GM12891 (cell line): ENCODE data around the gene TMEM135.

ENCODE experiments used
- POLR2A ChIP-seq: IDR thresholded peaks from 2 replicates; pipeline ENCODE4 v1.6.1; 2011; ENCODE audit warnings: low read depth, low read length, control low read depth
- POLR2AphosphoS5 ChIP-seq: IDR thresholded peaks from 2 replicates; pipeline ENCODE4 v1.6.1; 2011; ENCODE audit warnings: low read depth, low read length, control low read depth
- POU2F2 ChIP-seq: IDR thresholded peaks from 2 replicates; pipeline ENCODE4 v1.6.1; 2011; ENCODE audit warnings: low read depth, mild to moderate bottlenecking, control low read depth, low read length, moderate library complexity
- SPI1 ChIP-seq: IDR thresholded peaks from 2 replicates; pipeline ENCODE4 v1.6.1; 2011; ENCODE audit warnings: low read depth, low read length, control low read depth
- TAF1 ChIP-seq: IDR thresholded peaks from 2 replicates; pipeline ENCODE4 v1.6.1; 2011; ENCODE audit warnings: low read depth, low read length, control low read depth

DNA sequence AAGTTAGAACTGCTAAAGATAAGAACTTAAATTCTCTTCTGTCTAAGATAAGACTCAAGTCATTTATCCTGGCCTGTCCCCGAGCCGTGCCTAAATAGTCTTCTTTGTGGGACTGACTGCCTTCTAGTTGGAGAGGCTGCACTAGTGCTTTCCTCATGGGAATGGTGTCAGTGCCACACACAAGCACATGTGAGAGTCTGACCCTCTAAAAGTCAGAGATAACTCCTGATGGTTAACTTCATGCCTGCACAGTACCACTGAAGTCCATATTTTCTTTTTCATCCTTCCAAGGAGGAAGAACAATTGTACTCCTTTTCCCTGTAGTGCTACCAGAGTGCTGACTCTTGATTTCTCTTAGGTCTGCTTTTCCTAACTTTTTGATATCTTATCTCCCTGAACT lies 309.7 kb downstream of the TMEM135 start:
- TF ChIP-seq POLR2A (no peak), POLR2AphosphoS5 (no peak), SPI1 (no peak), TAF1 (no peak), POU2F2 (no peak)
